Naive B cell (primary cell): ENCODE measurements around the gene HGFAC. TPM values are rescaled to one million over a fixed set of nuclear protein-coding genes. Genes with fewer than 3 reads are reported as not detected.

Source experiments
- ATAC-seq, 2 donors: fragments of 150-1000 bp; cut with Tn5 transposase; 2 replicates each; pipeline ENCODE4 v1.10.0; 2021; ENCODE audit warnings: low read depth in 2 of 2, mild to moderate bottlenecking in 2 of 2, moderate library complexity in 2 of 2
- DNase-seq: peaks from one replicate; pipeline ENCODE4 v3.0.0; 2022
- H3K27ac Mint-ChIP-seq, 6 donors: one replicate each; pipeline ENCODE4 v1.8.0; 2020 to 2022; ENCODE audit warnings: mild to moderate bottlenecking in 6 of 6, mixed read lengths in 6 of 6, moderate library complexity in 5 of 6, inconsistent platforms in 2 of 6
- H3K27me3 Mint-ChIP-seq, 3 donors: one replicate each; pipeline ENCODE4 v1.8.0; 2021 to 2022; ENCODE audit warnings: mixed read lengths in 3 of 3, mild to moderate bottlenecking in 1 of 3
- H3K36me3 Mint-ChIP-seq, 2 donors: one replicate each; pipeline ENCODE4 v1.8.0; 2020 to 2022; ENCODE audit warnings: mixed read lengths in 2 of 2, inconsistent platforms in 1 of 2, mild to moderate bottlenecking in 1 of 2
- H3K4me1 Mint-ChIP-seq, 3 donors: one replicate each; pipeline ENCODE4 v1.8.0; 2020 to 2022; ENCODE audit warnings: mixed read lengths in 3 of 3, inconsistent platforms in 1 of 3, mild to moderate bottlenecking in 1 of 3, moderate library complexity in 1 of 3
- H3K4me3 Mint-ChIP-seq, 8 donors: one replicate each; pipeline ENCODE4 v1.8.0; 2020 to 2022; ENCODE audit warnings: mild to moderate bottlenecking in 8 of 8, mixed read lengths in 8 of 8, moderate library complexity in 8 of 8, inconsistent platforms in 2 of 8
- H3K9me3 Mint-ChIP-seq, 7 donors: one replicate each; pipeline ENCODE4 v1.8.0; 2020 to 2022; ENCODE audit warnings: mixed read lengths in 7 of 7, mild to moderate bottlenecking in 5 of 7, inconsistent platforms in 2 of 7, moderate library complexity in 1 of 7
- polyA plus RNA-seq, 6 donors: library from polyadenylated mRNA; unstranded; fragments of 300-500 nt; fragmentation: Illumina TruSeq; gene quantifications; one replicate each; pipeline ENCODE4 v1.2.3, GENCODE V29; 2021; ENCODE audit warnings: low read depth in 6 of 6

The HGFAC gene
- not detected for polyA plus RNA-seq

DNA sequence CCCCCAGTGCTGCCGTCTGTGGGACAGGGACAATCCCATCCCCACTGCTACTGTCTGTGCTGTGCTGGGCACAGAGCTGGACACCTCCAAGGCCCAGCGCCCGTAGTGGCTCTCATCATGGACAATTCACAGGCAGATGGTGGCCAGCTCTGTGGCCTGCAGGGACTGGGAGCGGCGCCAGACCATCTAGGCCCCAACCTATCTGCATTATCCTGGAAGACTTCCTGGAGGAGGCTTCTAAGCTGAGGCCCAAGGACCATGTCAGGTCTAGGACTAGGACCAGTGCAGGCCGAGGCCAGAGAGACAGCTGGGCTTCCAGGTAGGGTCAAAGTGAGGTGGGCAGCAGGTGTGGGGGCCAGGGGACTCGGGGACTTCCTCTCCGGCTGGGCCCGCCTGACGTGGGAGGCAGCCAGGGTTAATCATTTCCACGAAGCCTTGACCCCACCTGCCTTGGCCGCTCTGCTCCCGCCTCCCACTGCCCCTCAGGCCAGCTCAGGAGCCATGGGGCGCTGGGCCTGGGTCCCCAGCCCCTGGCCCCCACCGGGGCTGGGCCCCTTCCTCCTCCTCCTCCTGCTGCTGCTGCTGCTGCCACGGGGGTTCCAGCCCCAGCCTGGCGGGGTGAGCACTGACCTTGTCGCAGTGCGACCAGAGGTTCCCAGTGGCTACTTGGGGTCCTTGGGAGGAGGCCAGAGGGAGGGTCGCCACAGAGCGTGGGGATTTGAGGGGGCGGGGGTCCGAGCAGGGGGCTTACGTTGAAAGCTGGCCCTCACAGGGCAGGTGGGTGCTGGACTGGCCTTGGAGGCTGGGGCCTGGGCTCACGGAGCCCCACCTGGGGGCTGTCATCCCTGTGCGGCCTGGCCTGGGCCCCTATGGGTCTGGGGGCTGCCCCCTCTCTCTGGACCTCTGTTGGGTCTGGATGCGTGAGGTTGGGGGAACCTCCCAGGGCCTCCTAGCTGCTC is at the start of gene HGFAC:
Gene HGFAC, plus strand, starts transcription at position 468 of the 959 bp plus-strand sequence. Its CDS starts 34 bp downstream, at position 502.
- no peaks in the 10 kb centered on the region for H3K27me3 Mint-ChIP-seq
- DNase-seq (no peak), ATAC-seq (no peak)
- H3K36me3 Mint-ChIP-seq, result no peaks in the 10 kb centered on the region
- no peaks in the 10 kb centered on the region for H3K9me3 Mint-ChIP-seq
- no peaks in the 10 kb centered on the region for H3K4me1 Mint-ChIP-seq
- H3K27ac Mint-ChIP-seq, result no peak within 1 kb of the TSS
- no peak within 1 kb of the TSS for H3K4me3 Mint-ChIP-seq

DNA sequence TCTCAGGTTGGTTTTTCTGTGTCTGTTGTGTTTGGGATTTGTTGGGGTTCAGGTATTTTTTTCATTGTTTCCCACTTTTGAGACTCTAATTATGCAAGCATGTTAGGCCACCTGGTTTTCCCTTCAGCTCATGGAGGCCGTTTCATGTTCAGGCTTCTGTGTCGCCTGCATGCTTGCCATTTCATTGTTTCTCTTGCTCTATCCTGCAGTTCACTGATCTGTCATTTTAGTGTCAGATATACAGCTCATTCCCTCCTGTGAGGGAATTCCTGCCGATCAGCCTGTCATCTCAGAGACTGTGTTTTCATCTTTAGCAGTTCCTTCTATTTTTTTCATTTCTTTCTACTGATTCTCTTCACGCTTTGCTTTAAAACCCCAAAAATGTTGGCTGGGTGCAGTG is 49.4 kb upstream of the HGFAC start:
- Mint-ChIP-seq H3K27ac (no peak overlapping the region), H3K9me3 (peaks cover 0 to 8% (median 2%) of the 10 kb centered on the region in 7 donors), H3K4me1 (peaks cover 25 to 30% (median 29%) of the 10 kb centered on the region in 3 donors), H3K27me3 (peaks cover 15 to 31% (median 17%) of the 10 kb centered on the region in 3 donors), H3K4me3 (no peak overlapping the region), H3K36me3 (no peaks in the 10 kb centered on the region)
- DNase-seq (no peak), ATAC-seq (no peak)

DNA sequence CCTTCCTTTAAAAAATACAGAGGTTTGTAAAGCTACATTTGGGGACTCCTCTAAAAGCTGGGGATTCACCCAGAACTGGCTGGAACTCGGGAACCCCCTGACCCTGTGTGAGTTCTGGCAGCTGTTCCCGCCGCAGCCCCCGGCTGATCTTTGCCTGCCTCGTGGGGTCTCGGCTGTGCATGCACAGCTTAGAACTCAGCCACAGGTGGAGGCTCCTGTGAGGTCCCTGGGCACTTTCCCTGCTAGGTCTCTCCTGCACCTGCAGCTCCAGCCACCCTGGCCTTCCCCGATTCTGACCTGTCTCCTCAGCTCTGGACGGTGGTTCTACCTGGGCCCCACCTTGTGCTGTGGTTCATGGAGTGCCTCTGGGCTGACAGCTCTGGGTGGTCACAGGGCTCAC is 48.6 kb upstream of the HGFAC start:
- H3K27me3 Mint-ChIP-seq, result peaks cover 10 to 34% (median 17%) of the 10 kb centered on the region in 3 donors
- H3K27ac Mint-ChIP-seq, result no peak overlapping the region
- DNase-seq, result no peak
- no peak for ATAC-seq
- no peaks in the 10 kb centered on the region for H3K36me3 Mint-ChIP-seq
- H3K4me1 Mint-ChIP-seq, result peaks cover 17 to 22% (median 22%) of the 10 kb centered on the region in 3 donors
- no peak overlapping the region for H3K4me3 Mint-ChIP-seq
- peaks cover 0 to 8% (median 2%) of the 10 kb centered on the region in 7 donors for H3K9me3 Mint-ChIP-seq

DNA sequence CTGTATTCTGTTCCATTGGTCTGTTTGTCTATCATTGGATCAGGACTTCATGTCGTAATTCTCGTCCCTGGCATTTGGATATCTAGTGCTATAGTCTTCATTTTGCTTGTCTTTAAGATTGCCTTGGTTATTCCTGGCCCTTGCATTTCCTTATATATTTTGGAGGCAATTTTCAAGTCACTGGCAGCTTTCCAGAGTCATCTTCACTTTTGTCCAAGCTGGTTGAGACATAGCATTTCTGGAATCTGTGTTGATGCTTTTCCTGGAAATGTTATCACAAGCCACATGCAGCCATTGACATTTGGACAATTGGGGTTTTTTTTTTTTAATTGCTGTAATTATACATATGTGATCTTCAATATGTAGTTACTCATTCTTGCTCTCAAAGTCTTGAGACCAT is 45.2 kb upstream of the HGFAC start:
- peak overlapping the region in 1 of 6 donors; percentile 20 for H3K27ac Mint-ChIP-seq
- no peaks in the 10 kb centered on the region for H3K36me3 Mint-ChIP-seq
- H3K4me1 Mint-ChIP-seq, result peaks cover 10 to 18% (median 11%) of the 10 kb centered on the region in 3 donors
- no peak overlapping the region for H3K4me3 Mint-ChIP-seq
- ATAC-seq (no peak), DNase-seq (no peak)
- peaks cover 0 to 8% (median 2%) of the 10 kb centered on the region in 7 donors for H3K9me3 Mint-ChIP-seq
- H3K27me3 Mint-ChIP-seq, result peaks cover 0 to 16% (median 5%) of the 10 kb centered on the region in 3 donors

DNA sequence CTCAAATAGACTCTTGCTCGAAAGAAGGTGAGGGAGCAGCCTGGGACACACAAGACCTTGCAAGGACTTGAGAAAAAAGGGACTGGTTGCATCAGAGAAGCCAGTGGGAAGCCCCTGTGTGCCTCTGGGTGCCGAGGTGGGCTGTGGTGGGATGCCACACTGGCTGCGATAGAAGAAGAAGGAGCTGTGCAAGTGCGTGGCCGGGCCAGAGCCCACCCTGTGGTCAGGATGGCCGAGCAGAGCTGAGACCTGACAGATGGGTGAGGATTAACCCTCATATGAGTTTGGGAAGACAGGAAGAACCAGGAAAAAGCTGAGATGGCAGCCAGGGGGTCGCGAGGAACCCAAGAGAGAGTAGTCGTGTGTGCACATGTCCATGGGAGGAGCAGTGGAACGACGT is 44.6 kb upstream of the HGFAC start:
- ATAC-seq, result no peak
- H3K27ac Mint-ChIP-seq, result peak overlapping the region in 1 of 6 donors; percentile 40
- no peak for DNase-seq
- peak overlapping the region in 1 of 8 donors; percentile 44 for H3K4me3 Mint-ChIP-seq
- peaks cover 10 to 18% (median 11%) of the 10 kb centered on the region in 3 donors for H3K4me1 Mint-ChIP-seq
- H3K9me3 Mint-ChIP-seq, result peaks cover 0 to 8% (median 2%) of the 10 kb centered on the region in 7 donors
- H3K27me3 Mint-ChIP-seq, result peaks cover 0 to 14% (median 3%) of the 10 kb centered on the region in 3 donors
- H3K36me3 Mint-ChIP-seq, result no peaks in the 10 kb centered on the region

DNA sequence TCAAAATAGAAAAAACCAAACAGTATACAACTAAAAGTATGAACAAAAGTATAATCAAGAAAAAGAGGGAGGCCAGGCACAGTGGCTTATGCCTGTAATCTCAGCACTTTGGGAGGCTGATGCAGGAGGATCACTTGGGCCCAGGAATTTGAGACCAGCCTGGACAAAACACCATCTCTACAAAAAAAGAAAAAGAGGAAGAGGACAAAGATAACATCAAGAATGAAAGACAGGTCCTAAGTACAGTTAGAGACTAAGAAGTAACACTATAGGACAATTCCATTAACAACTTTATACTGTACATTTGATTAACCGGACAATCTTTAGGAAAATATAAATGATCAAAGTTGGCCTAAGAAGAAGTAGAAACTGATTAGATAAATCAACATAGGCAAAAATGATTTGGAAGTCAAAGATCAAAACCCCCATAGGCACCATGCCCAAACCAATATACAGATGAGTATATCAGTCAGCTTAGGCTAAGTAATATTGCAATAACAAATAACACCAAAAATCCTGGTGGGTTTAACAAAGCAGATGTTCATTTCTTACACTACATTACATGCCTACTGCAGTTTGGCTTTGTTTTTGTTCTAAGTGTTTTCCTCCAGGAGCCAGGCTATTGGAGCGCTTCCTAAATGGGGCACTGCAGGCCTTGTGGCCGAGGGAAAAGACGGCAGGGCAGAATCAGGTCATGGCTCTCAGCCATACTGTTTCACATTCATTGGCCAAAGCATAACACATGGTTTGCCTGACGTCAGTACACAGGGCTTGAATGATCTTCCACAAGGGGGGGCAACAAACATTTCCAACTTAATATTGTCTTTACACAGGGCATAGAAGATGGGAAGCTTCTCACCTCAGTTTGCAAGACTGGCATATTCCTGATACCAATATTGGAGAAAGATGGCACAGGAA is 42.2 kb upstream of the HGFAC start:
- H3K36me3 Mint-ChIP-seq, result peaks cover 0 to 7% of the 10 kb centered on the region in 2 donors
- H3K27ac Mint-ChIP-seq, result no peak overlapping the region
- ATAC-seq, result no peak
- no peak for DNase-seq
- H3K4me3 Mint-ChIP-seq, result no peak overlapping the region
- peaks cover 0 to 7% (median 0%) of the 10 kb centered on the region in 3 donors for H3K27me3 Mint-ChIP-seq
- H3K4me1 Mint-ChIP-seq, result peaks cover 10 to 18% (median 11%) of the 10 kb centered on the region in 3 donors
- peaks cover 3 to 14% (median 5%) of the 10 kb centered on the region in 7 donors for H3K9me3 Mint-ChIP-seq

DNA sequence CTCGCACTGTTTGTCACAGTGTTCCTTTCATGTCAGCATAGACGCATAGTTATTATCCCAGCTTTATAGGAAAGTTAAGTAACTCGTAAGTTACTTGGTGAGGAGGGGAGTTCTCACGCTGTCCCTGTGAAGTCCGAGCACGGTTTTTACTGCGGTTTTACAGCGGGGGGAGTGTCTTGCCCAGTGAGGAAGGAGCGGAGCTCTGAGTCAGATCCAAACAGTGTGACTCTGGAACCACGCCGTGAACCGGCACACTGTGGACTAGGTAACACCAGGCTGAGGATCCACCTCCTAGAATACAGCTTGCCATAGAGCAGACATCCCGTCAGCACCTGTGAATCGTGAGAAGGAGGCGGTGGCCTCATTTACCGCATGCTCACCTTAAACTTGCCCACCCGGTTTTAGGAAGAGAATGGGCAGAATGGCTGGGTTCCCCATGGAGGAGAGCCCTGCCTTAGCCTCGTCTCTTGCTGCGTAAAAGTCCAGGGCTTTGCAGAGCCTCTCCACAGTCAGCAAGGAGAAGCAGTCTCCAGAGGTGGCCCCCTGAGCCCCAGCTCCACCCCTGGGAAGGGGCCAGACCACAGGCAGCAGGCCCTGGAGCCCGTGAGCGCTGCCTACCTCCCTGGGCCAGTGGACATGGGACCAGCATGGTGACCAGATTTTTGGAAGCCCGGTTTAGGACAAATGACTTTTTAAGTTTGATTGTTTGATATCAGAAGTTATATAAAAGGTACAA is 40.2 kb upstream of the HGFAC start:
- Mint-ChIP-seq H3K27me3 (peaks cover 0 to 7% (median 0%) of the 10 kb centered on the region in 3 donors), H3K9me3 (peaks cover 3 to 12% (median 5%) of the 10 kb centered on the region in 7 donors), H3K4me3 (no peak overlapping the region), H3K27ac (no peak overlapping the region), H3K4me1 (peaks cover 10 to 18% (median 11%) of the 10 kb centered on the region in 3 donors), H3K36me3 (peaks cover 0 to 10% of the 10 kb centered on the region in 2 donors)
- DNase-seq, result no peak
- no peak for ATAC-seq

DNA sequence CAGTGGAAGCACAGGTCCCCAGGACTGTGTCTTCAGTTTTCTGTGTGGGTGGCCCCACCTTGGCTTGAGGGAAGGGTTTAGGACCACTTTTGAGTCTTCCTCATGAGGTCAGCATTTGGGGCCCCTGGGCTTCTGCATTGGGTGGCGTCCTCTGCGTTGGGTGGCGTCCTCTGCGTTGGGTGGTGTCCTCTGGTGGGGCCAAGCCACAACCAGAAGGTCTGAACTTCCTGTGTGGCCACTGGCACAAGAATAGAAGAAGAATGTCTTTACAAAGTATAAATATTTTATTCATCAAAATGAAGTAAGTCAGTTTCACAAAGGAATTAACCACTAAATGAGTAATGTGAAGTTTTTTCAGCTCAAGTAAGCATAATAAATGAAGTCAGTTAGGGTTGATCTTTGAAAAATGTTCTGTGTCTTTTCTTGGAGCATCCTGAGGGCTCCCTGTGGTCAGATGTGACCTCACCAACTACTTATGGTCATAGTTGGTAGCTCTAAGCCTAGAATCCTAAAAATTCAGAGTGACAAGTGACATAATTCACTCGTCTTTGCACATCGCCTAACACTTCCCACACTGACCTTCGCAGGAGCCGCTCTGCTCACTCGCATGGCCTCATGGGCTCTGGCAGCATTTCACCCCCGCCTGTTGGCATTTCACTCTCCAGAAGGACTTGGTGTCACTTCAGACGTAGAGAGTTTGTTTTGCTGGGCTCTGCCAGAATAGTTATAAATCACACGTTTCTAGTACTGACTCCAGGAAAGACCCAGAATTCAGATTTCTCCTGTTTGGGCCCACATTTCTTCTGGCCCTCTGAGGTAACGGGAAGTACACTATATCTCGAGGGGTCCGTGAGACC is 39.0 kb upstream of the HGFAC start:
- Mint-ChIP-seq H3K27me3 (no peaks in the 10 kb centered on the region), H3K36me3 (peaks cover 0 to 10% of the 10 kb centered on the region in 2 donors), H3K4me1 (peaks cover 10 to 18% (median 11%) of the 10 kb centered on the region in 3 donors), H3K27ac (peak overlapping the region in 1 of 6 donors; percentile 69), H3K4me3 (no peak overlapping the region), H3K9me3 (peaks cover 3 to 10% (median 5%) of the 10 kb centered on the region in 7 donors)
- DNase-seq (no peak), ATAC-seq (no peak)

DNA sequence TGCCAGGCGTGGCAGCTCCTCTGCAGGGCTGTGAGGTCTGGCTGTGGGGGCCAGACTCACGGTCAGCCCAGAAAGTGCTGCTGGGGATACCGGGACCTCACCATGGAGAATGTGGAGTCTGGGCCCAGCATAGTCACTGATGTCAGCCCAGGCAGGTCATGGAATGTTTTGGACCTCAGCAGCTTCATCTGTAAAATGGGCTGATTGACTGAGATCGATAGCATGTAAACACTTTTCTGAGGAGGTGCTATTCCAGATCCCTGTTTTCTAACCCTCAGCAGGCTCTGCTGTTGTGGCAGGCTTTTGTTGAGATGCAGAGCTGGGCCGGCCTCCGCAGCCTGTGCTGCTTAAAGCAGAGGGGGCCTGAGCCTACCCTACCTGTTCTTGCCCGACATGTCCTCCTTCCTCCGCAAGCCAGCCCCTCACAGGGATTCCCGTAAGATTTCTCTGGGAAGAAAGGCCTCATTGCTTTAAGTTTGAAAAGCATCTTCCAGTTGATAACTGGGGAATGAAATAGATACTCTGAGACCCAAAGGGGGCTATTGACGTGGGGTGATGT is 38.3 kb upstream of the HGFAC start:
- peaks cover 0 to 10% of the 10 kb centered on the region in 2 donors for H3K36me3 Mint-ChIP-seq
- H3K9me3 Mint-ChIP-seq, result peaks cover 3 to 10% (median 5%) of the 10 kb centered on the region in 7 donors
- peaks cover 7 to 14% (median 11%) of the 10 kb centered on the region in 3 donors for H3K4me1 Mint-ChIP-seq
- H3K27ac Mint-ChIP-seq, result no peak overlapping the region
- ATAC-seq (no peak), DNase-seq (no peak)
- no peaks in the 10 kb centered on the region for H3K27me3 Mint-ChIP-seq
- no peak overlapping the region for H3K4me3 Mint-ChIP-seq

DNA sequence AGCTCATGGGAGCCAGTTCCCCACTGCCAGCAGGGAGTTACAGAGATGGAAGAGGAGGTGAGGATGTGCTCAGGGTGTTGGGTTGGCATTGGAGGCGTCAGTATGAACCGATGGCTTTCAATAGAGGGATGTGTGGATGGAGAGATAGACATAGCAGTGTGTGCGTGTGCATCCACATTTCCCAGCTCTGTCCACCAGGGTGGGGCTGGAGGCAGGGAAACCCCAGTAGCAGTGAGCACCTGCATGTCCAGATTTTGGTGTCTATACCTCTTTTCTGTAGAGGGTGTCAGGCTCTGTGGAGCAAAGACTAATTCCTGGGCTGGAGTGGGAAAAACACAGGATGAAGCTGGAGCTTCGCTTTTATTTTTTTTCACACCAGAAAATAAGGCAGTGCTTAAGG is 37.2 kb upstream of the HGFAC start:
- DNase-seq (no peak), ATAC-seq (no peak)
- H3K9me3 Mint-ChIP-seq, result peaks cover 3 to 10% (median 5%) of the 10 kb centered on the region in 7 donors
- no peaks in the 10 kb centered on the region for H3K27me3 Mint-ChIP-seq
- peak overlapping the region in 1 of 8 donors; percentile 35 for H3K4me3 Mint-ChIP-seq
- H3K27ac Mint-ChIP-seq, result no peak overlapping the region
- H3K36me3 Mint-ChIP-seq, result peaks cover 0 to 10% of the 10 kb centered on the region in 2 donors
- peaks cover 0 to 5% (median 5%) of the 10 kb centered on the region in 3 donors for H3K4me1 Mint-ChIP-seq

DNA sequence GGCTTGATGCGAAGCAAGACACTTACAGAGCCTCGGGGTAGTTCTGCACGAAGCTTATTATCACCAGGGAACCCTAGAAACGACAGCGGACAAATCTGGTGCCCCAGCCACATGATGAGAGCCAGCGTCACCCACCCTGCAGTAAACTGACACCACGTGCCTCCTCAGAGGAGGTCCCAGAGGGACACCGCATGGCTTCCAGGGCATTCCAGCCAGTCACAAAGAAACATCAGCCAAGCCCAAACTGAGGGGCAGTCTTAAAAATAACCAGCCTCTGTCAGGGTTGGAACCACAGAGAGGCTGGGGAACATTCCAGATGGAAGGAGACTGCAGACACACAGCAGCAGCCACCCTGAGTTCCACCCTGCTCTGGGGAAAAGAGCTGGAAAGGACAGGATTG is 36.6 kb upstream of the HGFAC start:
- Mint-ChIP-seq H3K4me1 (no peaks in the 10 kb centered on the region), H3K27me3 (no peaks in the 10 kb centered on the region), H3K36me3 (peaks cover 0 to 10% of the 10 kb centered on the region in 2 donors), H3K4me3 (no peak overlapping the region), H3K9me3 (peaks cover 3 to 10% (median 5%) of the 10 kb centered on the region in 7 donors), H3K27ac (no peak overlapping the region)
- DNase-seq, result no peak
- no peak for ATAC-seq
